HEK293 (cell line): ENCODE data around the gene FBLN2.

Experiments
- EGR2 ChIP-seq: fragments of 450-650 bp; formaldehyde crosslinking; IDR thresholded peaks from 2 replicates; pipeline ENCODE4 v1.5.1; 2016; ENCODE audit warnings: low read depth, missing biosample characterization, missing genetic modification characterization
- SALL2 ChIP-seq: fragments of 450-650 bp; formaldehyde crosslinking; IDR thresholded peaks from 2 replicates; pipeline ENCODE4 v1.5.0; 2017; ENCODE audit warnings: missing biosample characterization, mild to moderate bottlenecking, missing genetic modification characterization, borderline replicate concordance
- ZNF274 ChIP-seq, 2 experiments: fragments of 200-500 bp in 1 of 2; fragments of 450-650 bp in 1 of 2; sonication (Bioruptor generic) in 1 of 2; formaldehyde crosslinking in 1 of 2; IDR thresholded peaks; 2 replicates each; pipeline versions ENCODE4 v1.5.1 to v1.6.1; 2014 to 2016; ENCODE audit warnings: borderline replicate concordance in 1 of 2, inconsistent platforms in 1 of 2, low read length in 1 of 2, missing biosample characterization in 1 of 2, missing genetic modification characterization in 1 of 2
- ZNF707 ChIP-seq: fragments of 450-650 bp; formaldehyde crosslinking; IDR thresholded peaks from 2 replicates; pipeline ENCODE4 v1.5.1; 2016; ENCODE audit warnings: missing biosample characterization, missing genetic modification characterization
- ZNF830 ChIP-seq: fragments of 450-650 bp; IDR thresholded peaks from 2 replicates; pipeline ENCODE4 v1.5.0; 2018; ENCODE audit warnings: missing biosample characterization, missing genetic modification characterization, low read depth, mild to moderate bottlenecking, moderate library complexity
- TF ChIP-seq, protein P1 (sequence below): fragments of 450-650 bp; formaldehyde crosslinking; IDR thresholded peaks from 2 replicates; pipeline ENCODE4 v1.5.1; 2016; ENCODE audit warnings: missing biosample characterization, missing genetic modification characterization
- TF ChIP-seq, protein P2 (sequence below): fragments of 450-650 bp; formaldehyde crosslinking; IDR thresholded peaks from 2 replicates; pipeline ENCODE4 v1.5.1; 2016; ENCODE audit warnings: missing biosample characterization, missing genetic modification characterization, low read depth
- TF ChIP-seq, protein P3 (sequence below): fragments of 450-650 bp; formaldehyde crosslinking; IDR thresholded peaks from 2 replicates; pipeline ENCODE4 v1.5.1; 2016; ENCODE audit warnings: missing biosample characterization, missing genetic modification characterization
- TF ChIP-seq, protein P4 (sequence below): sonication (generic); formaldehyde crosslinking; IDR thresholded peaks from 2 replicates; pipeline ENCODE4 v1.8.1; 2022; ENCODE audit warnings: mild to moderate bottlenecking, moderate library complexity, missing genetic modification reagents
- TF ChIP-seq, protein P5 (sequence below): fragments of 450-650 bp; formaldehyde crosslinking; conservative IDR thresholded peaks from 2 replicates; pipeline ENCODE4 v1.5.1; 2016; ENCODE audit warnings: low read depth, missing biosample characterization, missing genetic modification characterization

DNA sequence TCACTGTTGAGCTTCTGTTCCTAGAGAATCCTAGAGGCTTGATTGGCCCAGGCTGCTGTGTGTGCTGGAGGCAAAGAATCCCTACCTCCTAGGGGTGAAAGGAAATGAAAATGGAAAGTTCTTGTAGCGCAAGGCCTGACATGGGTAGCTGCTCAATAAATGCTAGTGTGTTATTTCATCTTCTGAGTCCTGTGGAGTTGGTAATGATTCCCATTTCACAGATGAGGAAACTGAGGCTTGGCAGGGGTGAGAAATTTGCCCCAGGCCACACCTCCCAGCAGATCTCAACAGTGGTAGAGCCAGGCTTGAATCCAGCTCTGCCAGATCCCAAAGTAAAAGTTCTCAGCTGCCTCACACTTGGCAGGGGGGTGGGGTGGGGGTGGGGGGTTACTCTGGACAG, 42.7 kb upstream of the FBLN2 start:
- TF ChIP-seq, protein P1, sequence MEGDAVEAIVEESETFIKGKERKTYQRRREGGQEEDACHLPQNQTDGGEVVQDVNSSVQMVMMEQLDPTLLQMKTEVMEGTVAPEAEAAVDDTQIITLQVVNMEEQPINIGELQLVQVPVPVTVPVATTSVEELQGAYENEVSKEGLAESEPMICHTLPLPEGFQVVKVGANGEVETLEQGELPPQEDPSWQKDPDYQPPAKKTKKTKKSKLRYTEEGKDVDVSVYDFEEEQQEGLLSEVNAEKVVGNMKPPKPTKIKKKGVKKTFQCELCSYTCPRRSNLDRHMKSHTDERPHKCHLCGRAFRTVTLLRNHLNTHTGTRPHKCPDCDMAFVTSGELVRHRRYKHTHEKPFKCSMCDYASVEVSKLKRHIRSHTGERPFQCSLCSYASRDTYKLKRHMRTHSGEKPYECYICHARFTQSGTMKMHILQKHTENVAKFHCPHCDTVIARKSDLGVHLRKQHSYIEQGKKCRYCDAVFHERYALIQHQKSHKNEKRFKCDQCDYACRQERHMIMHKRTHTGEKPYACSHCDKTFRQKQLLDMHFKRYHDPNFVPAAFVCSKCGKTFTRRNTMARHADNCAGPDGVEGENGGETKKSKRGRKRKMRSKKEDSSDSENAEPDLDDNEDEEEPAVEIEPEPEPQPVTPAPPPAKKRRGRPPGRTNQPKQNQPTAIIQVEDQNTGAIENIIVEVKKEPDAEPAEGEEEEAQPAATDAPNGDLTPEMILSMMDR (tag by site-specific recombination): no peak
- TF ChIP-seq, protein P2, sequence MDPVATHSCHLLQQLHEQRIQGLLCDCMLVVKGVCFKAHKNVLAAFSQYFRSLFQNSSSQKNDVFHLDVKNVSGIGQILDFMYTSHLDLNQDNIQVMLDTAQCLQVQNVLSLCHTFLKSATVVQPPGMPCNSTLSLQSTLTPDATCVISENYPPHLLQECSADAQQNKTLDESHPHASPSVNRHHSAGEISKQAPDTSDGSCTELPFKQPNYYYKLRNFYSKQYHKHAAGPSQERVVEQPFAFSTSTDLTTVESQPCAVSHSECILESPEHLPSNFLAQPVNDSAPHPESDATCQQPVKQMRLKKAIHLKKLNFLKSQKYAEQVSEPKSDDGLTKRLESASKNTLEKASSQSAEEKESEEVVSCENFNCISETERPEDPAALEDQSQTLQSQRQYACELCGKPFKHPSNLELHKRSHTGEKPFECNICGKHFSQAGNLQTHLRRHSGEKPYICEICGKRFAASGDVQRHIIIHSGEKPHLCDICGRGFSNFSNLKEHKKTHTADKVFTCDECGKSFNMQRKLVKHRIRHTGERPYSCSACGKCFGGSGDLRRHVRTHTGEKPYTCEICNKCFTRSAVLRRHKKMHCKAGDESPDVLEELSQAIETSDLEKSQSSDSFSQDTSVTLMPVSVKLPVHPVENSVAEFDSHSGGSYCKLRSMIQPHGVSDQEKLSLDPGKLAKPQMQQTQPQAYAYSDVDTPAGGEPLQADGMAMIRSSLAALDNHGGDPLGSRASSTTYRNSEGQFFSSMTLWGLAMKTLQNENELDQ (tag by site-specific recombination): no peak
- TF ChIP-seq ZNF707 (tag by site-specific recombination) (no peak), ZNF830 (tag by site-specific recombination) (no peak), ZNF274 (IDR thresholded peaks at IDR 0.05; ENCODE audit: low read length) (no peak), ZNF274 (tag by site-specific recombination; IDR thresholded peaks at IDR 0.05; ENCODE audit: borderline replicate concordance) (no peak), SALL2 (tag by site-specific recombination) (no peak), EGR2 (no peak)
- TF ChIP-seq, protein P3, sequence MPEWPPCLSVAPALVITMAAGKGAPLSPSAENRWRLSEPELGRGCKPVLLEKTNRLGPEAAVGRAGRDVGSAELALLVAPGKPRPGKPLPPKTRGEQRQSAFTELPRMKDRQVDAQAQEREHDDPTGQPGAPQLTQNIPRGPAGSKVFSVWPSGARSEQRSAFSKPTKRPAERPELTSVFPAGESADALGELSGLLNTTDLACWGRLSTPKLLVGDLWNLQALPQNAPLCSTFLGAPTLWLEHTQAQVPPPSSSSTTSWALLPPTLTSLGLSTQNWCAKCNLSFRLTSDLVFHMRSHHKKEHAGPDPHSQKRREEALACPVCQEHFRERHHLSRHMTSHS (tag by site-specific recombination): no peak
- TF ChIP-seq, protein P4, sequence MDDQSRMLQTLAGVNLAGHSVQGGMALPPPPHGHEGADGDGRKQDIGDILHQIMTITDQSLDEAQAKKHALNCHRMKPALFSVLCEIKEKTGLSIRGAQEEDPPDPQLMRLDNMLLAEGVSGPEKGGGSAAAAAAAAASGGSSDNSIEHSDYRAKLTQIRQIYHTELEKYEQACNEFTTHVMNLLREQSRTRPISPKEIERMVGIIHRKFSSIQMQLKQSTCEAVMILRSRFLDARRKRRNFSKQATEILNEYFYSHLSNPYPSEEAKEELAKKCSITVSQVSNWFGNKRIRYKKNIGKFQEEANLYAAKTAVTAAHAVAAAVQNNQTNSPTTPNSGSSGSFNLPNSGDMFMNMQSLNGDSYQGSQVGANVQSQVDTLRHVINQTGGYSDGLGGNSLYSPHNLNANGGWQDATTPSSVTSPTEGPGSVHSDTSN (CRISPR knock-in tag): no peak
- TF ChIP-seq, protein P5, sequence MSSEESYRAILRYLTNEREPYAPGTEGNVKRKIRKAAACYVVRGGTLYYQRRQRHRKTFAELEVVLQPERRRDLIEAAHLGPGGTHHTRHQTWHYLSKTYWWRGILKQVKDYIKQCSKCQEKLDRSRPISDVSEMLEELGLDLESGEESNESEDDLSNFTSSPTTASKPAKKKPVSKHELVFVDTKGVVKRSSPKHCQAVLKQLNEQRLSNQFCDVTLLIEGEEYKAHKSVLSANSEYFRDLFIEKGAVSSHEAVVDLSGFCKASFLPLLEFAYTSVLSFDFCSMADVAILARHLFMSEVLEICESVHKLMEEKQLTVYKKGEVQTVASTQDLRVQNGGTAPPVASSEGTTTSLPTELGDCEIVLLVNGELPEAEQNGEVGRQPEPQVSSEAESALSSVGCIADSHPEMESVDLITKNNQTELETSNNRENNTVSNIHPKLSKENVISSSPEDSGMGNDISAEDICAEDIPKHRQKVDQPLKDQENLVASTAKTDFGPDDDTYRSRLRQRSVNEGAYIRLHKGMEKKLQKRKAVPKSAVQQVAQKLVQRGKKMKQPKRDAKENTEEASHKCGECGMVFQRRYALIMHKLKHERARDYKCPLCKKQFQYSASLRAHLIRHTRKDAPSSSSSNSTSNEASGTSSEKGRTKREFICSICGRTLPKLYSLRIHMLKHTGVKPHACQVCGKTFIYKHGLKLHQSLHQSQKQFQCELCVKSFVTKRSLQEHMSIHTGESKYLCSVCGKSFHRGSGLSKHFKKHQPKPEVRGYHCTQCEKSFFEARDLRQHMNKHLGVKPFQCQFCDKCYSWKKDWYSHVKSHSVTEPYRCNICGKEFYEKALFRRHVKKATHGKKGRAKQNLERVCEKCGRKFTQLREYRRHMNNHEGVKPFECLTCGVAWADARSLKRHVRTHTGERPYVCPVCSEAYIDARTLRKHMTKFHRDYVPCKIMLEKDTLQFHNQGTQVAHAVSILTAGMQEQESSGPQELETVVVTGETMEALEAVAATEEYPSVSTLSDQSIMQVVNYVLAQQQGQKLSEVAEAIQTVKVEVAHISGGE: no peak
